Endodermal cell (in vitro differentiated cells): ENCODE results near the gene MACROH2A1. TPM values are rescaled to one million over a fixed set of nuclear protein-coding genes. Genes with fewer than 3 reads are reported as not detected.

ENCODE experiments used
- DNase-seq: peaks from one replicate; pipeline ENCODE4 v3.0.0-alpha.2; 2017
- H3K27ac ChIP-seq: 2 replicates; pipeline ENCODE4 v1.5.1; 2013; ENCODE audit warnings: mild to moderate bottlenecking, low read depth, low read length, moderate library complexity
- H3K27me3 ChIP-seq: 2 replicates; pipeline ENCODE4 v1.6.1; 2013; ENCODE audit warnings: mild to moderate bottlenecking, low read length, moderate library complexity; ENCODE audit not compliant: insufficient read depth, control insufficient read depth, poor library complexity, severe bottlenecking
- H3K36me3 ChIP-seq: 2 replicates; pipeline ENCODE4 v1.7.0; 2013; ENCODE audit warnings: mild to moderate bottlenecking, low read length, moderate library complexity; ENCODE audit not compliant: control insufficient read depth, insufficient read depth
- H3K4me1 ChIP-seq: one replicate; pipeline ENCODE4 v1.7.0; 2013; ENCODE audit warnings: low read length; ENCODE audit not compliant: control insufficient read depth, insufficient read depth
- H3K4me3 ChIP-seq: 2 replicates; pipeline ENCODE4 v1.5.1; 2013; ENCODE audit warnings: mild to moderate bottlenecking, low read length, moderate library complexity
- H3K9ac ChIP-seq: 2 replicates; pipeline ENCODE4 v1.6.1; 2013; ENCODE audit warnings: mild to moderate bottlenecking, low read length, moderate library complexity; ENCODE audit not compliant: poor library complexity, severe bottlenecking; ENCODE audit errors: extremely low read depth
- H3K9me3 ChIP-seq: 2 replicates; pipeline ENCODE4 v1.6.1; 2013; ENCODE audit warnings: mild to moderate bottlenecking, low read length, moderate library complexity; ENCODE audit not compliant: control insufficient read depth
- H3K27ac Mint-ChIP-seq: 2 replicates; pipeline ENCODE4 v1.8.0; 2020; ENCODE audit warnings: mixed read lengths
- H3K27me3 Mint-ChIP-seq: 2 replicates; pipeline ENCODE4 v1.8.0; 2021; ENCODE audit warnings: mild to moderate bottlenecking, mixed read lengths; ENCODE audit not compliant: insufficient read depth
- H3K36me3 Mint-ChIP-seq: 2 replicates; pipeline ENCODE4 v1.8.0; 2020; ENCODE audit warnings: low read depth, mixed read lengths
- H3K4me1 Mint-ChIP-seq: 2 replicates; pipeline ENCODE4 v1.8.0; 2020; ENCODE audit warnings: mixed read lengths
- H3K4me3 Mint-ChIP-seq: 2 replicates; pipeline ENCODE4 v1.8.0; 2020; ENCODE audit warnings: mild to moderate bottlenecking, moderate library complexity, mixed read lengths
- H3K9me3 Mint-ChIP-seq: 2 replicates; pipeline ENCODE4 v1.8.0; 2020; ENCODE audit warnings: mild to moderate bottlenecking, mixed read lengths
- CTCF ChIP-seq: fragments of 200-600 bp; sonication (generic); conservative IDR thresholded peaks from 2 replicates; pipeline ENCODE4 v1.5.0; 2021; ENCODE audit warnings: antibody characterized with exemption, mild to moderate bottlenecking
- WGBS, 2 experiments: methylation state at CpG; one replicate each; pipeline versions ENCODE4 v1.1.5 to v1.1.7; 2013; ENCODE audit warnings: missing lambda C conversion rate in 2 of 2, mixed read lengths in 1 of 2; ENCODE audit not compliant: insufficient coverage in 1 of 2, insufficient read length in 1 of 2; 5-methylcytosine and 5-hydroxymethylcytosine counted together
- total RNA-seq, 2 donors: library from RNA; stranded (reverse); fragmentation: NEBNext Ultra II Directional in 1 of 2; extraction: Animal tissue kit (Norgen Biotek cat#: 25700) in 1 of 2; gene quantifications; 2 replicates in 1 of 2; 3 replicates in 1 of 2; pipeline ENCODE4 v1.2.1, GENCODE V29; 2021

The MACROH2A1 gene
- total RNA-seq, 2 donors from 2014 or later, result 256 to 288 TPM

- H3K27me3 ChIP-seq, result peaks cover 6% of the 10 kb centered on the region
- 79 to 85% methylated on average over 4 to 8 of the region's 8 CpGs for WGBS, 2 experiments
- no peaks in the 10 kb centered on the region for H3K4me1 Mint-ChIP-seq
- H3K4me1 ChIP-seq, result no peaks in the 10 kb centered on the region
- DNase-seq, result peak; percentile 78
- H3K36me3 ChIP-seq, result no peaks in the 10 kb centered on the region
- peaks cover 48% of the 10 kb centered on the region for H3K27me3 Mint-ChIP-seq
- no peak overlapping the region for H3K4me3 Mint-ChIP-seq
- no peak overlapping the region for H3K27ac ChIP-seq
- H3K36me3 Mint-ChIP-seq, result no peaks in the 10 kb centered on the region
- H3K27ac Mint-ChIP-seq, result no peak overlapping the region
- H3K9me3 Mint-ChIP-seq, result no peaks in the 10 kb centered on the region
- H3K4me3 ChIP-seq, result no peak overlapping the region
- H3K9ac ChIP-seq, result no peak overlapping the region
- peak; percentile 73 for TF ChIP-seq CTCF
- no peaks in the 10 kb centered on the region for H3K9me3 ChIP-seq
These were observed 79.0 kb downstream of the MACROH2A1 start for GRCh38 chr5:135319928-135320606.

GRCh38 chr5:135319458-135319857, 79.6 kb downstream of the MACROH2A1 start:
- Histone ChIP-seq H3K27ac (no peak overlapping the region), H3K36me3 (no peaks in the 10 kb centered on the region), H3K4me1 (no peaks in the 10 kb centered on the region), H3K4me3 (no peak overlapping the region), H3K9me3 (no peaks in the 10 kb centered on the region), H3K27me3 (peaks cover 6% of the 10 kb centered on the region), H3K9ac (no peak overlapping the region)
- H3K27me3 Mint-ChIP-seq, result peaks cover 48% of the 10 kb centered on the region
- no peaks in the 10 kb centered on the region for H3K4me1 Mint-ChIP-seq
- TF ChIP-seq CTCF, result no peak
- DNase-seq, result peak; percentile 22
- WGBS, 2 experiments, result 92 to 94% methylated on average over 6 of the region's 6 CpGs
- H3K36me3 Mint-ChIP-seq, result no peaks in the 10 kb centered on the region
- H3K4me3 Mint-ChIP-seq, result no peak overlapping the region
- H3K27ac Mint-ChIP-seq, result no peak overlapping the region
- H3K9me3 Mint-ChIP-seq, result no peaks in the 10 kb centered on the region

- Histone ChIP-seq H3K27me3 (peaks cover 6% of the 10 kb centered on the region), H3K4me3 (no peak overlapping the region), H3K9me3 (no peaks in the 10 kb centered on the region), H3K36me3 (no peaks in the 10 kb centered on the region), H3K27ac (no peak overlapping the region), H3K9ac (no peak overlapping the region), H3K4me1 (no peaks in the 10 kb centered on the region)
- H3K36me3 Mint-ChIP-seq, result no peaks in the 10 kb centered on the region
- H3K27ac Mint-ChIP-seq, result no peak overlapping the region
- no peak overlapping the region for H3K4me3 Mint-ChIP-seq
- peak; percentile 32 for DNase-seq
- H3K27me3 Mint-ChIP-seq, result peaks cover 52% of the 10 kb centered on the region
- no peak for TF ChIP-seq CTCF
- WGBS, 2 experiments, result 100% methylated on average over 1 of the region's 1 CpG; no CpG with 5 or more reads in 1 of the 2 experiments
- no peaks in the 10 kb centered on the region for H3K9me3 Mint-ChIP-seq
- H3K4me1 Mint-ChIP-seq, result no peaks in the 10 kb centered on the region
These were observed 80.1 kb downstream of the MACROH2A1 start for GRCh38 chr5:135318924-135319323.
